GM23248 (cell line): ENCODE data around the gene ARFGEF3. TPM values are rescaled to one million over a fixed set of nuclear protein-coding genes. Genes with fewer than 3 reads are reported as not detected.

Experiments used
- DNase-seq: peaks from one replicate; pipeline ENCODE4 v3.0.0-alpha.2; 2015
- H2AFZ ChIP-seq: fragments of 200-600 bp; sonication (generic); 2 replicates; pipeline ENCODE4 v1.6.1; 2016; ENCODE audit warnings: antibody characterized with exemption
- H3F3A ChIP-seq: fragments of 200-600 bp; sonication (generic); 2 replicates; pipeline ENCODE4 v1.6.1; 2016; ENCODE audit warnings: mild to moderate bottlenecking, antibody characterized with exemption, mixed run types; ENCODE audit not compliant: insufficient read depth
- H3K27ac ChIP-seq: fragments of 200-600 bp; sonication (generic); 2 replicates; pipeline ENCODE4 v1.5.1; 2016; ENCODE audit warnings: mild to moderate bottlenecking
- H3K27me3 ChIP-seq: fragments of 200-600 bp; sonication (generic); replicated peaks from 2 replicates; pipeline ENCODE4 v1.6.1; 2016; ENCODE audit warnings: mild to moderate bottlenecking; ENCODE audit not compliant: insufficient read depth
- H3K36me3 ChIP-seq: fragments of 200-600 bp; sonication (generic); 2 replicates; pipeline ENCODE4 v1.6.1; 2016; ENCODE audit warnings: low read depth, mild to moderate bottlenecking
- H3K4me1 ChIP-seq: fragments of 200-600 bp; sonication (generic); 2 replicates; pipeline ENCODE4 v1.6.1; 2016; ENCODE audit warnings: mild to moderate bottlenecking; ENCODE audit not compliant: insufficient read depth
- H3K4me2 ChIP-seq: fragments of 200-600 bp; sonication (generic); one replicate; pipeline ENCODE4 v1.6.1; 2016; ENCODE audit warnings: mild to moderate bottlenecking; ENCODE audit not compliant: unreplicated experiment
- H3K4me3 ChIP-seq: fragments of 200-600 bp; sonication (generic); 2 replicates; pipeline ENCODE4 v1.5.1; 2016; ENCODE audit warnings: mild to moderate bottlenecking
- H3K79me2 ChIP-seq: fragments of 200-600 bp; sonication (generic); 2 replicates; pipeline ENCODE4 v1.6.1; 2016; ENCODE audit warnings: mild to moderate bottlenecking; ENCODE audit not compliant: insufficient read depth
- H3K9ac ChIP-seq: fragments of 200-600 bp; sonication (generic); 2 replicates; pipeline ENCODE4 v1.6.1; 2016; ENCODE audit warnings: mild to moderate bottlenecking
- H3K9me2 ChIP-seq: fragments of 200-600 bp; sonication (generic); 2 replicates; pipeline ENCODE4 v1.6.1; 2016; ENCODE audit warnings: mixed run types, mild to moderate bottlenecking, moderate library complexity; ENCODE audit not compliant: insufficient read depth
- H3K9me3 ChIP-seq: fragments of 200-600 bp; sonication (generic); one replicate; pipeline ENCODE4 v1.6.1; 2017; ENCODE audit warnings: low read depth
- H4K20me1 ChIP-seq: fragments of 200-600 bp; sonication (generic); 2 replicates; pipeline ENCODE4 v1.6.0; 2016; ENCODE audit not compliant: insufficient read depth
- EZH2 ChIP-seq: fragments of 200-600 bp; sonication (generic); IDR thresholded peaks from 2 replicates; pipeline ENCODE4 v1.6.1; 2018; ENCODE audit warnings: antibody characterized with exemption, mild to moderate bottlenecking; ENCODE audit not compliant: insufficient read depth, poor library complexity, severe bottlenecking
- EZH2phosphoT487 ChIP-seq: fragments of 200-600 bp; sonication (generic); IDR thresholded peaks from 2 replicates; pipeline ENCODE4 v1.6.1; 2018; ENCODE audit warnings: antibody characterized with exemption, moderate library complexity, mild to moderate bottlenecking, low read depth; ENCODE audit not compliant: insufficient read depth
- WGBS, 2 experiments: methylation state at CpG; one replicate each; pipeline ENCODE4 v1.1.6; 2015 to 2017; ENCODE audit warnings: low lambda C conversion rate in 2 of 2, low coverage in 1 of 2; ENCODE audit errors: missing lambda C conversion rate in 2 of 2; 5-methylcytosine and 5-hydroxymethylcytosine counted together
- in situ Hi-C: fragments of 300-500 bp; cut with MboI; formaldehyde crosslinking; loops from 2 replicates; pipeline ENCODE4 v1.15.0; 2020
- polyA plus RNA-seq: library from polyadenylated mRNA; unstranded; fragments of >200 nt; fragmentation: Nextera tagmentation; extraction: Ambion mirVana; gene quantifications from 2 replicates; pipeline ENCODE4 v1.2.1, GENCODE V29; 2016
- total RNA-seq: library from RNA; depleted of rRNA; stranded (reverse); fragments of >200 nt; shearing (Covaris generic); gene quantifications from 2 replicates; pipeline ENCODE4 v1.2.3, GENCODE V29; 2014

ARFGEF3 gene
- total and polyA plus RNA-seq, 2 experiments from 2014 or later: 0.06 to 0.11 TPM

- 47 to 48% methylated on average over 4 of the region's 4 CpGs for WGBS, 2 experiments
- H3K36me3 ChIP-seq: no peaks in the 10 kb centered on the region
- in situ Hi-C loops: no loop called here
- no peaks in the 10 kb centered on the region for H4K20me1 ChIP-seq
- H3K9me3 ChIP-seq: no peaks in the 10 kb centered on the region
- no peak for TF ChIP-seq EZH2
- TF ChIP-seq EZH2phosphoT487: no peak
- no peak overlapping the region for H3K4me2 ChIP-seq
- DNase-seq: no peak
- no peak overlapping the region for H3K27ac ChIP-seq
- no peaks in the 10 kb centered on the region; the same call in 1 of the 2 replicates for H3K27me3 ChIP-seq
- H2AFZ ChIP-seq: no peak overlapping the region
- no peaks in the 10 kb centered on the region for H3K4me1 ChIP-seq
- no peak overlapping the region for H3K9ac ChIP-seq
- no peaks in the 10 kb centered on the region for H3F3A ChIP-seq
- H3K4me3 ChIP-seq: no peak overlapping the region
- H3K79me2 ChIP-seq: no peaks in the 10 kb centered on the region
- no peaks in the 10 kb centered on the region for H3K9me2 ChIP-seq
Measured at GRCh38 chr6:138204792-138205384, 43.1 kb downstream of the ARFGEF3 start.

- 1% methylated on average over 5 of the region's 5 CpGs for WGBS, 2 experiments
- no peaks in the 10 kb centered on the region; the same call in 1 of the 2 replicates for H3K27me3 ChIP-seq
- no peaks in the 10 kb centered on the region for H3K36me3 ChIP-seq
- H3K9me3 ChIP-seq: no peaks in the 10 kb centered on the region
- in situ Hi-C loops: no loop called here
- no peaks in the 10 kb centered on the region for H3F3A ChIP-seq
- H3K4me2 ChIP-seq: no peak overlapping the region
- no peaks in the 10 kb centered on the region for H3K9me2 ChIP-seq
- no peak overlapping the region for H3K4me3 ChIP-seq
- H4K20me1 ChIP-seq: no peaks in the 10 kb centered on the region
- H3K79me2 ChIP-seq: no peaks in the 10 kb centered on the region
- no peak overlapping the region for H3K27ac ChIP-seq
- H3K4me1 ChIP-seq: no peaks in the 10 kb centered on the region
- no peak for TF ChIP-seq EZH2
- TF ChIP-seq EZH2phosphoT487: no peak
- no peak for DNase-seq
- H3K9ac ChIP-seq: no peak overlapping the region
- H2AFZ ChIP-seq: no peak overlapping the region
Measured at GRCh38 chr6:138205437-138206094, 43.8 kb downstream of the ARFGEF3 start.

- Histone ChIP-seq H3K4me2 (no peak overlapping the region), H3F3A (no peaks in the 10 kb centered on the region), H2AFZ (no peak overlapping the region), H3K27ac (no peak overlapping the region), H3K9ac (no peak overlapping the region), H3K9me3 (no peaks in the 10 kb centered on the region), H3K9me2 (no peaks in the 10 kb centered on the region), H3K4me1 (no peaks in the 10 kb centered on the region), H3K27me3 (no peaks in the 10 kb centered on the region; the same call in 1 of the 2 replicates), H3K4me3 (no peak overlapping the region), H3K36me3 (no peaks in the 10 kb centered on the region), H4K20me1 (no peaks in the 10 kb centered on the region), H3K79me2 (no peaks in the 10 kb centered on the region)
- no peak for TF ChIP-seq EZH2
- no peak for TF ChIP-seq EZH2phosphoT487
- DNase-seq: no peak
- in situ Hi-C loops: no loop called here
Measured at GRCh38 chr6:138206862-138207261, 45.1 kb downstream of the ARFGEF3 start.

DNA sequence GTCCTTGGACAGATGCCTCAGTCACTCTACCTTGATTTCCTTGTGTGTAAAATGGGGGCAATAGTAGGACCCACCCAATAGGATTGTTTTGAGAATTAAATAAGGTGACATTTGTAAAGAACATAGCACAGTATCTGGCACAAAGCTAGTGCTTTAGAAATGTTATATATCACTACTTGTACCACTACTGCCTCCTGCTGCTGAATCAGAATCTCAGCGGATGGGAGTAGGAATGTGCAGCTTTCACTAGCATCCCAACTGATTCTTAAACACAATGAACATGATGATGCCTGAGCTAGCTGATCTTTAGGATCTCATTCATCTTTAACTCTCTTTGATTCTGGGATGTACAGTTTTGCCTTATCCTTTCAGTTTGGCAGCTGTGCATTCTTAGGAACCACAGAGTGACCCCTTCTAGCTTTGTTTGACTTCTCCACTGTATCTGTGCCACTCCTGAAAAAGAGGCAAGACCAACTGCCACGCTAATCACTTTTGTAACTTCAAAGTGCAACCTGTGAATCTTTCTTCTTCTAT lies 49.4 kb downstream of the ARFGEF3 start:
- no peaks in the 10 kb centered on the region for H3K9me2 ChIP-seq
- H3K4me3 ChIP-seq: no peak overlapping the region
- no peak overlapping the region for H3K27ac ChIP-seq
- no peak overlapping the region for H3K4me2 ChIP-seq
- no peak overlapping the region for H2AFZ ChIP-seq
- no peaks in the 10 kb centered on the region for H3K9me3 ChIP-seq
- no peak for TF ChIP-seq EZH2
- TF ChIP-seq EZH2phosphoT487: no peak
- no peaks in the 10 kb centered on the region for H4K20me1 ChIP-seq
- in situ Hi-C loops: no loop called here
- 65 to 70% methylated on average over 2 of the region's 2 CpGs for WGBS, 2 experiments
- peaks cover 6% of the 10 kb centered on the region; the same call in 1 of the 2 replicates for H3K27me3 ChIP-seq
- H3K36me3 ChIP-seq: no peaks in the 10 kb centered on the region
- no peaks in the 10 kb centered on the region for H3K79me2 ChIP-seq
- no peaks in the 10 kb centered on the region for H3F3A ChIP-seq
- H3K4me1 ChIP-seq: no peaks in the 10 kb centered on the region
- no peak for DNase-seq
- H3K9ac ChIP-seq: no peak overlapping the region
